Activated CD4-positive, alpha-beta T cell treated with anti-CD3 and anti-CD28 coated beads for 36 hours (primary cell): ENCODE data around the gene SLC22A12. TPM values are rescaled to one million over a fixed set of nuclear protein-coding genes. Genes with fewer than 3 reads are reported as not detected.
A peak's percentile ranks its signal among the peaks of the same experiment; 100 is the strongest.

Experiments used
- ATAC-seq: fragments of 200-7000 bp; cut with Tn5 transposase; one replicate; pipeline ENCODE4 v1.10.0; 2021; ENCODE audit warnings: mild to moderate bottlenecking, moderate library complexity
- CTCF ChIA-PET: fragments of 350-600 bp; sonication (Branson Sonifier 250); formaldehyde crosslinking; loops from one replicate; lab custom pipeline; 2021; ENCODE audit warnings: antibody characterized with exemption; lab: Charles Lee
- POLR2A ChIA-PET: fragments of 350-600 bp; sonication (Branson Sonifier 250); formaldehyde crosslinking; loops from one replicate; lab custom pipeline; 2021; ENCODE audit warnings: antibody characterized with exemption, inconsistent platforms; lab: Charles Lee
- DNase-seq: peaks from one replicate; pipeline ENCODE4 v3.0.0-alpha.2; 2020
- H3K27ac Mint-ChIP-seq: one replicate; pipeline ENCODE4 v1.8.0; 2021; ENCODE audit warnings: mixed read lengths
- H3K27me3 Mint-ChIP-seq: one replicate; pipeline ENCODE4 v1.8.0; 2021; ENCODE audit warnings: mixed read lengths
- H3K36me3 Mint-ChIP-seq: one replicate; pipeline ENCODE4 v1.8.0; 2021; ENCODE audit warnings: low read depth, mixed read lengths
- H3K4me1 Mint-ChIP-seq: one replicate; pipeline ENCODE4 v1.8.0; 2021; ENCODE audit warnings: mixed read lengths
- H3K4me3 Mint-ChIP-seq: one replicate; pipeline ENCODE4 v1.8.0; 2021; ENCODE audit warnings: mild to moderate bottlenecking, moderate library complexity, mixed read lengths
- H3K9me3 Mint-ChIP-seq: one replicate; pipeline ENCODE4 v1.8.0; 2021; ENCODE audit warnings: low read depth, mixed read lengths
- intact Hi-C, 2 experiments: fragments of 100-400 bp; cut with DNase I in 1 of 2; cut with micrococcal nuclease in 1 of 2; formaldehyde crosslinking; loops; one replicate each; pipeline versions ENCODE4 v1.14.2 to v1.15.1; 2022 to 2024; cut with DNase I, micrococcal nuclease
- total RNA-seq, 2 experiments: library from RNA; stranded (reverse); gene quantifications; one replicate each; pipeline ENCODE4 v1.2.3, GENCODE V29; 2021

SLC22A12 gene
- total RNA-seq, 2 experiments from 2014 or later, result not detected

- ATAC-seq (no peak), DNase-seq (no peak)
- no peak overlapping the region for H3K4me3 Mint-ChIP-seq
- H3K36me3 Mint-ChIP-seq, result no peaks in the 10 kb centered on the region
- CTCF ChIA-PET, result no interaction called here
- no peaks in the 10 kb centered on the region for H3K9me3 Mint-ChIP-seq
- H3K27me3 Mint-ChIP-seq, result no peaks in the 10 kb centered on the region
- H3K4me1 Mint-ChIP-seq, result no peaks in the 10 kb centered on the region
- intact Hi-C loops, result no loop called here
- no peak overlapping the region for H3K27ac Mint-ChIP-seq
- POLR2A ChIA-PET, result no interaction called here
These were observed 11.5 kb downstream of the SLC22A12 start for GRCh38 chr11:64602466-64603070.

- no peak overlapping the region for H3K27ac Mint-ChIP-seq
- CTCF ChIA-PET, result interaction anchor here (0.6 to 1.1 kb wide), 2 partner anchors 155 to 249 kb away, joined by 3 read pairs; no protein-coding TSS in a partner anchor
- H3K27me3 Mint-ChIP-seq, result no peaks in the 10 kb centered on the region
- DNase-seq (no peak), ATAC-seq (no peak)
- H3K4me1 Mint-ChIP-seq, result no peaks in the 10 kb centered on the region
- H3K9me3 Mint-ChIP-seq, result no peaks in the 10 kb centered on the region
- no peaks in the 10 kb centered on the region for H3K36me3 Mint-ChIP-seq
- POLR2A ChIA-PET, result no interaction called here
- intact Hi-C loops, result no loop called here
- no peak overlapping the region for H3K4me3 Mint-ChIP-seq
These were observed 12.5 kb downstream of the SLC22A12 start for GRCh38 chr11:64603411-64604110.

DNA sequence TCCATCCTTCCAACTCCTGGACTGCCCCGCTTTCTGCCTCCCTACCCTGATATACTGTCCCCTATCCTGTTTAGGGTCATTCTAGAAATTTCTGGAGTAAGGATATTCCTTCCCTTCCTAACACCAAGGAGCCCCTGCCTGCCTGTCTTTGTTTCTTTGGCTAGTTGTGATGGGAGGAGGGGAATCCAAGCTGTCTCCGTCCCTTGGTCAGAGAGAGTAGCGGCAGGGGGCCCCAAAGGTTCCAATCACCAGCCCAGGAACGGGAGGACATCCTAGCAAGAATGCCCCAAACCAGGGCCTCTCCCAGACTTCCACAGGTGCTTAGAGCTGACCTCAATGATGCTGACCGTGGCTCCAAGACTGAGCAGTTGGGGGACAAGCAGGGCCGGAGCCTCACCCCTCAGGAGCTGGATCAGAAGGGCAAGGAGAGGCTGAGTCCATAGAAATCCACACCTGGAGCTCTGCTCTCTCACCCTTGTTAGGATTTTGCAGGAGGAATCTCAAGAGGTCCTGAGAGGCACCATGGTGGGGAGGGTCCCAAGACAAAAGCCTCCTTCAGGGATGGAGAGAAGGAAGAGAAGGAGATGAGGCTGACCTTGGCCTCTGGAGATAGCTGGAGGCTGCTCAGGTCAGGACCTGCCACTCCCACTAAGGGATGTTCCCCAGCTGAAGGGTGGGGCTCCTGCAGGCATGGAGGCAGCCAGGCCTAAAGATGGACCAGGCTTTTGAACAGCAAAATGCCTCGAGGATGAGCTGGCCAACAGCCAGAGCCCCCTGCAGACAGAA lies 13.6 kb downstream of the SLC22A12 start:
- Mint-ChIP-seq H3K27ac (no peak overlapping the region), H3K36me3 (no peaks in the 10 kb centered on the region), H3K4me3 (no peak overlapping the region), H3K27me3 (no peaks in the 10 kb centered on the region), H3K9me3 (no peaks in the 10 kb centered on the region), H3K4me1 (no peaks in the 10 kb centered on the region)
- intact Hi-C loops, result no loop called here
- ChIA-PET POLR2A (no interaction called here), CTCF (interaction anchor here (0.6 kb wide), 1 partner anchor 25 kb away, joined by 4 read pairs; no protein-coding TSS in a partner anchor)
- no peak for DNase-seq
- ATAC-seq, result no peak

- Mint-ChIP-seq H3K27ac (no peak overlapping the region), H3K36me3 (no peaks in the 10 kb centered on the region), H3K4me3 (no peak overlapping the region), H3K4me1 (peaks cover 2% of the 10 kb centered on the region), H3K27me3 (no peaks in the 10 kb centered on the region), H3K9me3 (no peaks in the 10 kb centered on the region)
- DNase-seq (no peak), ATAC-seq (no peak)
- intact Hi-C loops, result no loop called here
- POLR2A ChIA-PET, result no interaction called here
- CTCF ChIA-PET, result no interaction called here
These were observed 14.2 kb downstream of the SLC22A12 start for GRCh38 chr11:64605244-64605560.

GRCh38 chr11:64605656-64606585 lies 14.9 kb downstream of the SLC22A12 start:
- DNase-seq, result no peak

GRCh38 chr11:64606796-64607380 lies 15.9 kb downstream of the SLC22A12 start:
- ATAC-seq, result no peak
- no peaks in the 10 kb centered on the region for H3K27me3 Mint-ChIP-seq

More at GRCh38 chr11:64605656-64606585, 14.9 kb downstream of the SLC22A12 start:
- Mint-ChIP-seq H3K27ac (no peak overlapping the region), H3K4me3 (no peak overlapping the region), H3K27me3 (no peaks in the 10 kb centered on the region), H3K36me3 (no peaks in the 10 kb centered on the region), H3K4me1 (peaks cover 2% of the 10 kb centered on the region), H3K9me3 (no peaks in the 10 kb centered on the region)
- intact Hi-C loops, result no loop called here
- CTCF ChIA-PET, result no interaction called here
- ATAC-seq, result no peak
- POLR2A ChIA-PET, result no interaction called here

DNA sequence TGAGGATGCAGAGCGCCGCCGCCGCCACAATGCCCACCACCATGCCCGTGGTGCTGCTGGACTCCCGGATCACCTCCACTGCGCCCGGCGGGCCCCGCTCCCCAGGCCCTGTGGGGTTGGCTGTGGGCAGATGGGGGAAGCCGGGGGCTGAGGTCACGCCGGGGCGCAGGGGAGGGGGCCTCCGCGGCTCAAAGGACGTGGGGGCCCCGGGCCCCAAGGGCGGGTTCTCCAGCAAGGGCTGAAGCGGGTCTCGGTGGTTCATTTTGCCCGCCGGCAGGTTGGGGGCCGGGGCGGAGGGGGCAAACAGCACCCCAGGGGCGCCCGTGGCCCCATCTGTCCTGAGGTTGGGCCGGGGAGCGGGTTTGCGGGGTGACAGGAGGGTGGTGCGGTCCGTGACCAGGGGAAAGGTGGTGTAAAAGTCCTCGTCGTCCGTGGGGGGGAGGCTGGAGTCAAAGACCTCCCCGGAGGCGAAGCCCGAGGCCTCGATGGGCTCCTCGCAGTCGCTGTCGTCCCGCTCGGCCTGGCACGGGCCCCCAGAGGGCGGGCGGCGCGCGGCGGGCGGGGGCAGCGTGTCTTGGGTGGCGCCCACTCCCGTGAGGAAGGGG lies 16.5 kb downstream of the SLC22A12 start:
- peaks cover 13% of the 10 kb centered on the region for H3K4me1 Mint-ChIP-seq
- H3K9me3 Mint-ChIP-seq, result no peaks in the 10 kb centered on the region
- no peaks in the 10 kb centered on the region for H3K27me3 Mint-ChIP-seq
- intact Hi-C loops, result no loop called here
- no peak overlapping the region for H3K4me3 Mint-ChIP-seq
- DNase-seq, result no peak
- no peak for ATAC-seq
- H3K36me3 Mint-ChIP-seq, result no peaks in the 10 kb centered on the region
- H3K27ac Mint-ChIP-seq, result no peak overlapping the region
- CTCF ChIA-PET, result no interaction called here
- POLR2A ChIA-PET, result no interaction called here

More at GRCh38 chr11:64606796-64607380, 15.9 kb downstream of the SLC22A12 start:
- DNase-seq, result no peak
- ChIA-PET POLR2A (no interaction called here), CTCF (no interaction called here)
- Mint-ChIP-seq H3K4me1 (peaks cover 7% of the 10 kb centered on the region), H3K4me3 (no peak overlapping the region), H3K9me3 (no peaks in the 10 kb centered on the region), H3K27ac (no peak overlapping the region), H3K36me3 (no peaks in the 10 kb centered on the region)
- intact Hi-C loops, result no loop called here

- POLR2A ChIA-PET, result no interaction called here
- CTCF ChIA-PET, result interaction anchor here (0.5 kb wide), 1 partner anchor 21 kb away, joined by 3 read pairs; no protein-coding TSS in a partner anchor
- intact Hi-C loops, result no loop called here
- ATAC-seq, result no peak
- Mint-ChIP-seq H3K9me3 (no peaks in the 10 kb centered on the region), H3K27ac (no peak overlapping the region), H3K4me1 (peaks cover 14% of the 10 kb centered on the region), H3K4me3 (no peak overlapping the region), H3K27me3 (no peaks in the 10 kb centered on the region), H3K36me3 (no peaks in the 10 kb centered on the region)
- DNase-seq, result no peak
These were observed 17.0 kb downstream of the SLC22A12 start for GRCh38 chr11:64608046-64608445.

DNA sequence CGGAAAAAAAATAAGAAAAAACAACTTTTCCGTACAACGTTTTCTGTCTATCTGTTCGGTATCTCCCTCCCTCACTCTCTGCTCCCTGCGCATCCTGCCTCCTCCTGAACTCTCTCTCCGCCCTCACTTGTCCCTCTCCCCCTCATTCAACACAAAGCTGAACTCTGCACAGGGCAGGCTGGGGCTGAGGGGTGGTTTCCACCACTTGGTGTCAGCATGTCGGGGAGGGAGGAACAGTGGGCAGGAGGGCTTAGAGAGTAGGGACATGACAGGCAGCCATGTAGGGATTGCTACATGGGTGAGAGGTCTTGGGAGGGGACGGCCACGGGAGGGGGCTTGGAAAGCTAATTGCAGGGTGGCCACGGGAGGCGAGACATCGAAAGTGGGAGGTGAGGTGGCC lies 17.6 kb downstream of the SLC22A12 start:
- H3K27me3 Mint-ChIP-seq, result no peaks in the 10 kb centered on the region
- intact Hi-C loops, result no loop called here
- no peak for DNase-seq
- no peak for ATAC-seq
- ChIA-PET CTCF (interaction anchor here (0.5 kb wide), 1 partner anchor 20 kb away, joined by 3 read pairs; no protein-coding TSS in a partner anchor), POLR2A (interaction anchor here (0.8 kb wide), 1 partner anchor 27 kb away, joined by 3 read pairs; no protein-coding TSS in a partner anchor)
- peaks cover 14% of the 10 kb centered on the region for H3K4me1 Mint-ChIP-seq
- no peaks in the 10 kb centered on the region for H3K9me3 Mint-ChIP-seq
- no peaks in the 10 kb centered on the region for H3K36me3 Mint-ChIP-seq
- H3K27ac Mint-ChIP-seq, result no peak overlapping the region
- no peak overlapping the region for H3K4me3 Mint-ChIP-seq

GRCh38 chr11:64609436-64610047 lies 18.5 kb downstream of the SLC22A12 start:
- POLR2A ChIA-PET, result no interaction called here
- intact Hi-C loops, result no loop called here

More at GRCh38 chr11:64609436-64610047, 18.5 kb downstream of the SLC22A12 start:
- peaks cover 14% of the 10 kb centered on the region for H3K4me1 Mint-ChIP-seq
- CTCF ChIA-PET, result interaction anchor here (0.7 to 1.2 kb wide), 2 partner anchors 40 to 71 kb away, joined by 3 read pairs; no protein-coding TSS in a partner anchor
- H3K27ac Mint-ChIP-seq, result no peak overlapping the region
- H3K9me3 Mint-ChIP-seq, result no peaks in the 10 kb centered on the region
- H3K4me3 Mint-ChIP-seq, result no peak overlapping the region
- no peaks in the 10 kb centered on the region for H3K36me3 Mint-ChIP-seq
- ATAC-seq (peak; percentile 26), DNase-seq (no peak)
- H3K27me3 Mint-ChIP-seq, result no peaks in the 10 kb centered on the region
